ENCODE measurements around the gene PRDX1. TPM values are rescaled to one million over a fixed set of nuclear protein-coding genes. Genes with fewer than 3 reads are reported as not detected.

The PRDX1 gene
- total RNA-seq, 5 donors from 2014 or later (not counting 1 experiment from before 2014, with no cell fraction given) = 59.3 to 156 (median 151) TPM

DNA sequence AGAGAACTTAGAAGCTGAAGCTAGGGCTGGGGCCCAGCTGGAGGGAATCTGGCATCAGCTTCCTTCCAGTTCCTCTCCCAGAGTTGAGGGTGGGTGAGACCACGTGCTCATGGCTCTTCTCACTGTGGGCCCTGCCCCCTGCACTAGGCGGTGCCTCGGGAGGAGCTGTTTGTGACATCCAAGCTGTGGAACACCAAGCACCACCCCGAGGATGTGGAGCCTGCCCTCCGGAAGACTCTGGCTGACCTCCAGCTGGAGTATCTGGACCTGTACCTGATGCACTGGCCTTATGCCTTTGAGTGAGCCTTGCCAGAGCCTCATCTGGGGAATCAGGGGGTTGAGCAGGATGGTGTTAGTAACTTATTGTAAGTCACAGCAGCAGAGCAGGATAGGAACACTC lies 45.0 kb upstream of the PRDX1 start:
- Mint-ChIP-seq H3K36me3 (peaks cover 29% of the 10 kb centered on the region), H3K27ac (no peak overlapping the region), H3K4me1 (no peaks in the 10 kb centered on the region), H3K4me3 (no peak overlapping the region), H3K27me3 (no peaks in the 10 kb centered on the region), H3K9me3 (no peaks in the 10 kb centered on the region)
- ATAC-seq (replicated peaks in 1 of 4) = no peak
- H3K27ac ChIP-seq (ENCODE audit: low read length) = no peak overlapping the region
- ChIA-PET POLR2A (no interaction called here), CTCF (interaction anchor here in 1 of 2 donors (1.8 kb wide), 1 partner anchor 53 kb away, joined by 5 read pairs; no protein-coding TSS in a partner anchor)
- H3K27me3 ChIP-seq (replicated peaks in 1 of 2; ENCODE audit: control insufficient read depth in 2 of 2, extremely low read depth in 1 of 2, insufficient read depth in 2 of 2, low read length in 1 of 2) = no peaks in the 10 kb centered on the region
- H3K9me3 ChIP-seq = no peaks in the 10 kb centered on the region
- 81% methylated on average over 5 of the region's 5 CpGs for WGBS (ENCODE audit: insufficient coverage)
- H3K4me1 ChIP-seq (ENCODE audit: control insufficient read depth in 1 of 2, extremely low read depth in 1 of 2, insufficient read depth in 2 of 2, low read length in 2 of 2) = no peaks in the 10 kb centered on the region
- H3K36me3 ChIP-seq (ENCODE audit: control insufficient read depth in 2 of 2, extremely low read depth in 1 of 2, insufficient read depth in 1 of 2, low read length in 1 of 2) = peaks cover 10 to 38% of the 10 kb centered on the region in 2 donors
- no peak for DNase-seq
- no peak overlapping the region for H3K4me3 ChIP-seq (ENCODE audit: control insufficient read depth in 1 of 2, extremely low read depth in 1 of 2, low read length in 1 of 2)

GRCh38 chr1:45563843-45564242 lies 42.2 kb upstream of the PRDX1 start:
- no peak overlapping the region for H3K27ac ChIP-seq (ENCODE audit: low read length)
- H3K36me3 ChIP-seq (ENCODE audit: control insufficient read depth in 2 of 2, extremely low read depth in 1 of 2, insufficient read depth in 1 of 2, low read length in 1 of 2) = peaks cover 13 to 31% of the 10 kb centered on the region in 2 donors
- ChIA-PET CTCF (interaction anchor here in 1 of 2 donors (0.5 to 0.6 kb wide), 2 partner anchors 10 to 199 kb away, joined by 3 to 4 read pairs; no protein-coding TSS in a partner anchor), POLR2A (interaction anchor here in 1 of 2 donors (0.8 kb wide), 1 partner anchor 42 kb away, joined by 3 read pairs; the partner anchor contains the start of gene PRDX1)
- H3K27me3 Mint-ChIP-seq = no peaks in the 10 kb centered on the region
- 100% methylated on average over 2 of the region's 2 CpGs for WGBS (ENCODE audit: insufficient coverage)
- DNase-seq = no peak
- no peak overlapping the region for H3K4me3 Mint-ChIP-seq
- no peak overlapping the region for H3K4me3 ChIP-seq (ENCODE audit: control insufficient read depth in 1 of 2, extremely low read depth in 1 of 2, low read length in 1 of 2)
- no peak for ATAC-seq (replicated peaks in 1 of 4)
- no peak overlapping the region for H3K27ac Mint-ChIP-seq
- H3K4me1 Mint-ChIP-seq = peaks cover 1 to 3% (median 2%) of the 10 kb centered on the region in 3 donors
- no peaks in the 10 kb centered on the region for H3K9me3 ChIP-seq
- no peaks in the 10 kb centered on the region for H3K9me3 Mint-ChIP-seq
- peaks cover 35% of the 10 kb centered on the region for H3K36me3 Mint-ChIP-seq
- no peaks in the 10 kb centered on the region for H3K27me3 ChIP-seq (replicated peaks in 1 of 2; ENCODE audit: control insufficient read depth in 2 of 2, extremely low read depth in 1 of 2, insufficient read depth in 2 of 2, low read length in 1 of 2)
- no peaks in the 10 kb centered on the region for H3K4me1 ChIP-seq (ENCODE audit: control insufficient read depth in 1 of 2, extremely low read depth in 1 of 2, insufficient read depth in 2 of 2, low read length in 2 of 2)

GRCh38 chr1:45557422-45557944 lies 35.8 kb upstream of the PRDX1 start:
- ChIA-PET POLR2A (no interaction called here), CTCF (interaction anchor here (0.5 to 0.7 kb wide), 2 partner anchors 36 to 42 kb away, joined by 3 read pairs; partner anchors contain the start of gene PRDX1 (in 1 of the 2))
- no peak for ATAC-seq (replicated peaks in 1 of 4)
- Mint-ChIP-seq H3K4me1 (peaks cover 8 to 15% (median 9%) of the 10 kb centered on the region in 3 donors), H3K36me3 (peaks cover 18% of the 10 kb centered on the region), H3K27me3 (no peaks in the 10 kb centered on the region), H3K4me3 (no peak overlapping the region), H3K9me3 (no peaks in the 10 kb centered on the region), H3K27ac (no peak overlapping the region)
- Histone ChIP-seq H3K36me3 (ENCODE audit: control insufficient read depth in 2 of 2, extremely low read depth in 1 of 2, insufficient read depth in 1 of 2, low read length in 1 of 2) (peaks cover 8 to 11% of the 10 kb centered on the region in 2 donors), H3K27me3 (replicated peaks in 1 of 2; ENCODE audit: control insufficient read depth in 2 of 2, extremely low read depth in 1 of 2, insufficient read depth in 2 of 2, low read length in 1 of 2) (no peaks in the 10 kb centered on the region), H3K9me3 (no peaks in the 10 kb centered on the region), H3K4me3 (ENCODE audit: control insufficient read depth in 1 of 2, extremely low read depth in 1 of 2, low read length in 1 of 2) (no peak overlapping the region), H3K27ac (ENCODE audit: low read length) (no peak overlapping the region), H3K4me1 (ENCODE audit: control insufficient read depth in 1 of 2, extremely low read depth in 1 of 2, insufficient read depth in 2 of 2, low read length in 2 of 2) (peaks cover 0 to 3% of the 10 kb centered on the region in 2 experiments)
- 100% methylated on average over 2 of the region's 3 CpGs for WGBS (ENCODE audit: insufficient coverage)
- no peak for DNase-seq

DNA sequence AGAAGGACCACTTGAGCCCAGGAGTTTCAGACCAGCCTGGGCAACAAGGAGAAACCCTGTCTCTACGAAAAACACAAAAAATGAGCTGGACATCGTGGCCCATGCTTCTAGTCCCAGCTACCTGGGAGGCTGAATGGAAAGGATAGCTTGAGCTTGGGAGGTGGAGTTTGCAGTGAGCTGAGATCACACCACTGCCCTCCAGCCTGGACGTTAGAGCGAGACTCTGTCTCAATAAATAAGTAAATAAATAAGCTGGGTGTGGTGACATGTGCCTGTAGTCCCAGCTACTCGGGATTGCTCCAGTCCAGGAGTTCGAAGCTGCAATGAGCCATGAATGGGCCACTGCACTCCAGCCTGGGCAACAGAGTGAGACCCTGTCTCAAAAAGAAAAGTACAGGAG lies 32.5 kb upstream of the PRDX1 start:
- CTCF ChIA-PET = interaction anchor here (0.7 to 1.2 kb wide), 3 partner anchors 10 to 15 kb away, joined by 3 to 4 read pairs (median 3); no protein-coding TSS in a partner anchor
- ATAC-seq (replicated peaks in 1 of 4) (no peak), DNase-seq (no peak)
- Mint-ChIP-seq H3K36me3 (peaks cover 9% of the 10 kb centered on the region), H3K27ac (no peak overlapping the region), H3K4me3 (no peak overlapping the region), H3K27me3 (no peaks in the 10 kb centered on the region), H3K9me3 (no peaks in the 10 kb centered on the region), H3K4me1 (peaks cover 23 to 30% (median 27%) of the 10 kb centered on the region in 3 donors)
- Histone ChIP-seq H3K4me1 (ENCODE audit: control insufficient read depth in 1 of 2, extremely low read depth in 1 of 2, insufficient read depth in 2 of 2, low read length in 2 of 2) (peaks cover 9 to 25% of the 10 kb centered on the region in 2 experiments), H3K36me3 (ENCODE audit: control insufficient read depth in 2 of 2, extremely low read depth in 1 of 2, insufficient read depth in 1 of 2, low read length in 1 of 2) (peaks cover 0 to 5% of the 10 kb centered on the region in 2 donors), H3K9me3 (no peaks in the 10 kb centered on the region), H3K27ac (ENCODE audit: low read length) (no peak overlapping the region), H3K27me3 (replicated peaks in 1 of 2; ENCODE audit: control insufficient read depth in 2 of 2, extremely low read depth in 1 of 2, insufficient read depth in 2 of 2, low read length in 1 of 2) (no peaks in the 10 kb centered on the region), H3K4me3 (ENCODE audit: control insufficient read depth in 1 of 2, extremely low read depth in 1 of 2, low read length in 1 of 2) (no peak overlapping the region)
- POLR2A ChIA-PET = no interaction called here
- WGBS (ENCODE audit: insufficient coverage) = 97% methylated on average over 4 of the region's 6 CpGs

GRCh38 chr1:45552331-45552730 lies 30.6 kb upstream of the PRDX1 start:
- Histone ChIP-seq H3K9me3 (no peaks in the 10 kb centered on the region), H3K27me3 (replicated peaks in 1 of 2; ENCODE audit: control insufficient read depth in 2 of 2, extremely low read depth in 1 of 2, insufficient read depth in 2 of 2, low read length in 1 of 2) (no peaks in the 10 kb centered on the region), H3K27ac (ENCODE audit: low read length) (no peak overlapping the region), H3K4me3 (ENCODE audit: control insufficient read depth in 1 of 2, extremely low read depth in 1 of 2, low read length in 1 of 2) (no peak overlapping the region), H3K4me1 (ENCODE audit: control insufficient read depth in 1 of 2, extremely low read depth in 1 of 2, insufficient read depth in 2 of 2, low read length in 2 of 2) (peaks cover 9 to 25% of the 10 kb centered on the region in 2 experiments), H3K36me3 (ENCODE audit: control insufficient read depth in 2 of 2, extremely low read depth in 1 of 2, insufficient read depth in 1 of 2, low read length in 1 of 2) (peaks cover 0 to 5% of the 10 kb centered on the region in 2 donors)
- no CpG with 5 or more reads among the region's 1 CpG for WGBS (ENCODE audit: insufficient coverage)
- Mint-ChIP-seq H3K9me3 (no peaks in the 10 kb centered on the region), H3K36me3 (peaks cover 9% of the 10 kb centered on the region), H3K4me3 (peak overlapping the region; percentile 22 to 94 (median 29)), H3K27ac (no peak overlapping the region), H3K4me1 (peaks cover 19 to 24% (median 23%) of the 10 kb centered on the region in 3 donors), H3K27me3 (no peaks in the 10 kb centered on the region)
- peak in 1 of 35 experiments; percentile 17 for DNase-seq
- CTCF ChIA-PET = no interaction called here
- POLR2A ChIA-PET = no interaction called here
- no peak for ATAC-seq (replicated peaks in 1 of 4)

DNA sequence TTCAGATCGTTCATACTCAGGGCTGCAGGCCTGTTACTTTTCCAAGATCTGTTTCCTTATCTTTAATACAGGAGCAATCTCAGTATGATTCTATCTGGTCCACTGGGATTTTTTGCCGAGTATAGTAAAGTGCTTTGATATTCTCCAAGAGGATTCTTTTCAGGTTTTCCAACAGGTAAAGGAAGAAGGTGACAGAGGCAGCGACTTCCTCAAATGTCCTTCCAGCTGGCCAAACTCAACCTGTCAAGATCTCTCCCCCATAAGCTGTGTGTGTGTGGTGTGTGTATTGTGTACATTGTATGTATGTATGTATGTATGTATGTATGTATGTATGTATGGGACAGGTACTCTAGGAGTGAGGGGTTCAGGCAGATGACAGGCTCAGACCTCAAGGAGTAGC lies 30.0 kb upstream of the PRDX1 start:
- Histone ChIP-seq H3K36me3 (ENCODE audit: control insufficient read depth in 2 of 2, extremely low read depth in 1 of 2, insufficient read depth in 1 of 2, low read length in 1 of 2) (peaks cover 0 to 5% of the 10 kb centered on the region in 2 donors), H3K4me3 (ENCODE audit: control insufficient read depth in 1 of 2, extremely low read depth in 1 of 2, low read length in 1 of 2) (peak overlapping the region; percentile 71 to 90), H3K27me3 (replicated peaks in 1 of 2; ENCODE audit: control insufficient read depth in 2 of 2, extremely low read depth in 1 of 2, insufficient read depth in 2 of 2, low read length in 1 of 2) (no peaks in the 10 kb centered on the region), H3K9me3 (no peaks in the 10 kb centered on the region), H3K4me1 (ENCODE audit: control insufficient read depth in 1 of 2, extremely low read depth in 1 of 2, insufficient read depth in 2 of 2, low read length in 2 of 2) (peaks cover 9 to 25% of the 10 kb centered on the region in 2 experiments), H3K27ac (ENCODE audit: low read length) (peak overlapping the region; percentile 76)
- Mint-ChIP-seq H3K27me3 (no peaks in the 10 kb centered on the region), H3K9me3 (no peaks in the 10 kb centered on the region), H3K27ac (peak overlapping the region; percentile 92 to 96), H3K4me3 (peak overlapping the region; percentile 93 to 97 (median 94)), H3K4me1 (peaks cover 19 to 23% (median 22%) of the 10 kb centered on the region in 3 donors), H3K36me3 (peaks cover 9% of the 10 kb centered on the region)
- ATAC-seq (replicated peaks in 1 of 4) (no peak), DNase-seq (no peak)
- ChIA-PET POLR2A (interaction anchor here in 1 of 2 donors (0.8 to 1.0 kb wide), 2 partner anchors 30 to 33 kb away, joined by 3 to 4 read pairs; partner anchors contain the start of gene PRDX1), CTCF (interaction anchor here in 1 of 2 donors (0.7 to 1.4 kb wide), 7 partner anchors 14 to 39 kb away, joined by 3 to 11 read pairs (median 3); partner anchors contain the start of gene PRDX1)
- WGBS (ENCODE audit: insufficient coverage) = no CpG with 5 or more reads among the region's 3 CpGs

Data from T-cell (primary cell).